Measurements from ENCODE around the gene TXLNA.
A peak's percentile ranks its signal among the peaks of the same experiment; 100 is the strongest.
"Not testable (repeated sequence)": the region's sequence is repeated elsewhere in the genome, so short reads cannot be mapped to it uniquely, and the experiment has no call there.

The TXLNA gene

DNA sequence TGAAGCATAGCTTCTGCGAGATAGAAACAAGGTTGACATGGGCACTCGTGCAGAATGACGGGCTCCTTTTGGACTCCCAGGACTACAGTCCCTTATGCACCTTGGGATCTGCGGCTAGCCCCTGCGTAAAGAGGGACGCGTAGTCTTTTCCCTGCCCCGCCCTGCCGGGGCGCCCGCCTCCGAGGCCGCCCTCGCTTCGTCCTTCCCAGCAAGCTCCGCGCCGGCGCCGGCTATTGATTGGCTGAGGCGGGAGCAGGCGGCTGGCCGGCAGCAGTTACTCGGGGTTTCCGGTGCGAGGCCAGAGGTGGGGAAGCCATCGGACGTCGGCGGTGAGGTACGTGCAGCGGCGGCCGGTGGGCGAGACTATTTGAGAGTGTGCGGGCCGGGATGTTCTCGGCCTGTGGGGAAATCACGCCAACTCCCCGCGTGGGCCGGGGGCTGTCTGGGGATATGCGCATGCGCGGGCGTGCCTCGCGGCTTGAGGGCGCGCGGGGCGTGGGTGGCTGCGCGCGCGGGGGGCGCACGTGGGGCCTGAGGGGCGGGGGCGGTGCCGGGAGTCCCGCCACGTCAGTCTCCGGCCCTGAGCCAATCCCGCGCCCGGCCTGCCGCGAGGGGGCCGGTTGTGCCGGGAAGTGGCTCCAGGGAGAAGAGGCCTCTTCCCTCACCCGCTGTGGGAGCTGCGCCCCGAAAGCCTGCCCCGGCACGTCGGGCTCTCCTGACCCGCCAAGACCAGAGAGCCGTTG is at the start of gene TXLNA:
Gene TXLNA (plus strand): TSS at position 233 of the 743 bp plus-strand sequence. CDS start 671 bp downstream, outside the sequence.
- peak; percentile 82 to 87 (median 84) for DNase-seq (ENCODE audit: low read depth in 3 of 3)

DNA sequence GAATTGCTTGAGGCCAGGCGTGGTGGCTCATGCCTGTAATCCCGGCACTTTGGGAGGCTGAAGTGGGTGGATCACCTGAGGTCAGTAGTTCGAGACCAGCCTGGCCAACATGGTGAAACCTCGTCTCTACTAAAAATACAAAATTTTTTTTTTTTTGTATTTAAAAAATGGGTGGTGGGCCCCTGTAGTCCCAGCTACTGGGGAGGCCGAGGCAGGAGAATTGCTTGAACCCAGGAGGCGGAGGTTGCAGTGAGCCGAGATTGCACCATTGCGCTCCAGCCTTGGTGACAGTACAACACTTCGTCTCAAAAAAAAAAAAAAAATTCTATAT is 45.6 kb upstream of the TXLNA start:
- DNase-seq (ENCODE audit: low read depth in 3 of 3) = not testable (repeated sequence)

DNA sequence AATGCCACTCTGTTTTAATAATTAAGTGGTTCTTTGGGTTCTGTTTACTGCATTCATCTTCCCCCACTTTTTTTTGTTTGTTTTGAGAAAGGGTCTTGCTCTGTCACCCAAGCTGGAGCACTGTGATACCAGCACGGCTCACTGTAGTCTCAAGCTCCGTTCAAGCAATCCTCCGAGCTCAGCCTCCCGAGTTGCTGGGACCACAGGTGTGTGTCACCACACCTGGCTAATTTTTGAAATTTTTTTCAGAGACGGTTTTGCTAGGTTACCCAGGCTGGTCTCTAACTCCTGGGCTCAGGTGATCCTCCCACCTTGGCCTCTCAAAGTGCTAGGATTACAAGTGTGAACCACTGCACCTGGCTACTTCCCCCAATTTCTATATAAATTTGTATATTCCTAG is 42.4 kb upstream of the TXLNA start:
- DNase-seq (ENCODE audit: low read depth in 3 of 3) = no peak

DNA sequence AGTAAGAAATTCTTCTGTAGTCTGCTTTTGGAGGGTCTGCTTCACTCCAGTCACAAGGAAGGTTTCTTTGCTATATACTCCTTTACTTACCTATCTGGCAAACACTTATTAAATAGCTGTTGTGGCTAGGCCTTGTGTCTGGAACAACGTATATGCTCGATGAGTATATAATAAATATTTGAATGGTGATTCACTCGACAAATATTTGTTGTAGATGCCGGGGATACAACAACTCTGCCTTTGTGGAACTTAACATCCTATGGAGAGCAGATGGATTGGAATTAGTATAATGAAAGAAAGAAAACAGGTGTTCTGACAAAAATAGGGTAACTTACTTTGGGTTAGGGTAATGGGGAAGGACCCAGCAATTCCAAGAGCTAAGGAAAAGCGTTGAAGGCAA is 40.5 kb upstream of the TXLNA start:
- DNase-seq (ENCODE audit: low read depth in 3 of 3) = no peak

DNA sequence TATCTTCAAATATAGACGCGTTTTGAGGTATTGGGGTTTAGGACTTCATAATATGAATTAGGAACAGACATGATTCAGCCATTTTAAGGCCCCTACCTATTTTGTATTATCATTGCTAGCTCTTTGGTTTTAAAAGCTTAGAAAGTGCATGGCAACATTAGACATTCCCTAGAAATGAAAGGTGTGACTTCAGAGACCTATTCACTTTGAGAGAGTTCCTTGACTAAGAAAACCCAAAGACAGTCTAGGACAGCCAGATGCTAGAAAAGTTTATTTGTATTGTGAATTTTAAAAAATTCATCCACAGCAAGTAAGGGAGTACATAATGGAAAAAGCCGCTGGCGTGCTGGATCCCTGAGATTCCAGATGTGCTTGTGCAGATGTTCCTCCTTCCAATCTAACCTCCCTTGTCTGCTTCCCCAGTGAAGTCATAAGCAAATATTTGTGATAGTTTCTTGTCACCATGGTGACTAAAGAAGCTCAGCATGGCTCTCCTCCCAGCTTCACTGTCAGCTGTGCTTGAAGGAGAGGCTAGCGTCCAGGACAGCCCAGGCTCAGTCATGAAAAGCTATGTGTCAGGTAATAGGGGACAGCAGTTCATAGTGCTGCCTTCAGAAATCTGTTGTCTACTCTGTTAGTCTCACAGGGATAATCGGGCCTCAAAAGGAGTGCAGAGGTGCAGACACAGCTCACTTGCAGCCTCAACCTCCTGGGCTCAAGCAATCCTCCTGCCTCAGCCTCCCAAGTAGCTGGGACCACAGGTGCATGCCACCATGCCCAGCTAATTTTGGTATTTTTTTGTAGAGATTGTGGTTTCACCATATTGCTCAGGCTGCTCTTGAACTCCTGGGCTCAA is 36.8 kb upstream of the TXLNA start:
- DNase-seq (ENCODE audit: low read depth in 3 of 3) = no peak

DNA sequence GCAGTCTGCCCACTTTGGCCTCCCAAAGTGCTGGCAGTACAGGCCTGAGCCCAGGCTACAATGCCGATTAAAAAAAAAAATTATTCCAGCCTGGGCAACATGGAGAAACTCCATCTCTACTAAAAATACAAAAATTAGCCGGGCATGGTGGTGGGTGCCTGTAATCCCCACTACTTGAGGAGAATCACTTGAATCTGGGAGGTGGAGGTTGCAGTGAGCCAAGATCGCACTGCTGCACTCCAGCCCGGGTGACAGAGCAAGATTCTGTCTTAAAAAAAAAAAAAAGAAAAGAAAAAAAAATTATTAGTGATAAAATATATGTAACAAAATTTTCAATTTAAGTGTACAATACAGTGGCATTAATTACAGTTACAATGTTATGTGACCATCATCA is 36.2 kb upstream of the TXLNA start:
- not testable (repeated sequence) for DNase-seq (ENCODE audit: low read depth in 3 of 3)

DNA sequence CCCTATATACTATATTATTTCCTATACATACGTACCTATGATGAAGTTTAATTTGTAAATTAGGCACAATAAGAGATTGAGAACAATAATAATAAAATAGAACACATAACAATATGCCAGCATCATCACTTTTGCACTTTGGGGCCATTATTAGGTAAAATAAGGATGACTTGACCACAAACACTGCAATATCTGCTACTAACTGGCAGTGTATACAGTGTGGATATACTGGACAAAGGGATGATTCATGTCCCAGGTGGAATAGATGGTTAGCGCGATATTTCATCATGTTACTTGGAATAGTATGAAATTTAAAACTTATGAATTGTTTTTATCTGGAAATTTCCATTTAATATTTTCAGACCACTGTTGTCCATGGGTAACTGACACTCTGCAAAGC is 35.4 kb upstream of the TXLNA start:
- DNase-seq (ENCODE audit: low read depth in 3 of 3) = no peak

DNA sequence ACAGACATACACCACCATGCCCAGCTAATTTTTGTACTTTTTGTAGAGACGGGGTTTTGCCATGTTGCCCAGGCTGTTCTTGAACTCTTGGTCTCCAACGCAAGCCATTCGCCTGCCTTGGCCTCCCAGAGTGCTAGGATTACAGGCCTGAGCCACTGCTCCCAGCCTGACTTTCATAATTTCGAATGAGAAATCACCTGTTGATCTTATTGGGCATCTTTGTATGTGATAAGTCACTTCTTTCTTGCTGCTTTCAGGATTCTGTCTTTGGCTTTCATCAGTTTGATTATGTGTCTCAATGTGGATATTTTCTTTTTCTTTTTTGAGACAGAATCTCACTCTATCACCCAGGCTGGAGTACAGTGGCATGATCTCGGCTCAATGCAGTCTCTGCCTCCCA is 31.7 kb upstream of the TXLNA start:
- DNase-seq (ENCODE audit: low read depth in 3 of 3) = not testable (repeated sequence)

DNA sequence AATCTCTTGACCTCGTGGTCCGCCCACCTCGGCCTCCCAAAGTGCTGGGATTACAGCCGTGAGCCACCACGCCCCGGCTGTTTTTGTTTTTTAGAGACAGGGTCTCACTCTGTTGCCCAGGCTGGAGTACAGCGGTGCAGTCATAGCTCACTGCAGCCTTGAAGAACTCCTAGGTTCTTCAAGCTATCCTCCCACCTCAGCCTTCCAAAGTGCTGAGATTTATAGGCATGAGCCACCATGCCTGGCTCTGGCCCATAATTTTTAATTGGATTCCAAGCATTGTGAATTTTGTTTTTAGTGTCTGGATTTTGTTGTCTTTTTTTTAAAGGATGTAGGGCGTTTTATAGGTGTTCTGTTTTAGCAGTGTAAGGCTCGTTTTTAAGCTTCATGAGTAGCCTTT is 28.6 kb upstream of the TXLNA start:
- no peak for DNase-seq (ENCODE audit: low read depth in 3 of 3)

DNA sequence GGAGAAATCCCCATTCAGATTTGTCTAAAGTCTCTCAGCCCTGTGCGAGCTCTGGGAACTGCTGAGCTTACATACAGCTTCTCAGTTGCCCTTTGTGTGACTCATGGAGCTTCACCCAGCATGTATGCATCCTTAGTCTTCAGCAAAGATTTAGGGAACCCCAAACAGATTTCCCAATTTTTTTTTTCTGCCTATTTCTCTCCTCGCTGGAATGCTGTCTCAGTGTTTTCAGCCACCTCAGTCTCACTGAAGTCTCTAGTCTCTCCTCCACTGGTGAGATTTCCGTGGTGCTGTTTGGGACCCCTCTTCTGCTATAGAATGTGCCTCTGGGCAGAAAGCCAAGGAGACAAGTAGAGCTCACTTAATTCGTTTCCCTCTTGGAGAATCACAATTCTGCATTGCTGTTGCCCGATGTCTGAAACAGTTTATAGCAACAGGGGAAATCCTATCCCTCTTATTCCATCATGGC is 28.1 kb upstream of the TXLNA start:
- DNase-seq (ENCODE audit: low read depth in 3 of 3) = no peak

DNA sequence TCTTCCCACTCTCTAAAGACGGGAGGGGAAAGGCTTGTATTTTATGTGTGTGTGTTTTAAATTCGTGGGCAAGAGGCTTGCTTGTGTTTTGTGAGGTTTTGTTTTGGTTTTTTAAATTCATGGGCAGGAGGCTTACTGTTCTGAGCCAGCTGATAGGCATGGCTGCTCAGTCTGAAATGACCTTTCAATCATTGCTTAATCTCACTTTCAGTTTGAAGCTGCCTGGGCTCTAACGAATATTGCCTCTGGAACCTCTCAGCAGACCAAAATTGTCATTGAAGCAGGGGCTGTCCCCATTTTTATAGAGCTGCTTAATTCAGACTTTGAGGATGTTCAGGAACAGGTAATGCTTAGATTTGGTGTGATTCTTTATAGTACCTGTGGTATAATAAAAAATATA is 20.3 kb upstream of the TXLNA start:
- no peak for DNase-seq (ENCODE audit: low read depth in 3 of 3)

DNA sequence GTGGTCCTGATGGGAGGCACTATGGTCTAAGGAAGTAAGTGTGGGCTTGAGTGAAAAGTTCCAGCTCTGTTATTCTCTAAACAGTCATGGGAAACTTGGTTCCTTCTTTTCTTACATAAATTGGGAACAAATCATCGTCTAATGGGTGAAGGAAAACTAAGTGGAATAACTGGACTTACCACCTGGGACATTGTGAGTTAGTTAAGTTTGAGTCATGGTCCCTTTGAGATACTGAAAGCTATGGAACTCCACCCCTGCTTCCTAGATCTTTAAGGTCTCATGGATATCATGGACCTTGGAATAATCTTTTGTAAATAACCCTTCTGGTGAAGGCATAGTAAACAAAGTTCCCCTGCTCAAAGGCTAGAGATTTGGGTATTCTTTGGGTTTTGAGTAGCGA is 16.1 kb upstream of the TXLNA start:
- DNase-seq (ENCODE audit: low read depth in 3 of 3) = no peak

DNA sequence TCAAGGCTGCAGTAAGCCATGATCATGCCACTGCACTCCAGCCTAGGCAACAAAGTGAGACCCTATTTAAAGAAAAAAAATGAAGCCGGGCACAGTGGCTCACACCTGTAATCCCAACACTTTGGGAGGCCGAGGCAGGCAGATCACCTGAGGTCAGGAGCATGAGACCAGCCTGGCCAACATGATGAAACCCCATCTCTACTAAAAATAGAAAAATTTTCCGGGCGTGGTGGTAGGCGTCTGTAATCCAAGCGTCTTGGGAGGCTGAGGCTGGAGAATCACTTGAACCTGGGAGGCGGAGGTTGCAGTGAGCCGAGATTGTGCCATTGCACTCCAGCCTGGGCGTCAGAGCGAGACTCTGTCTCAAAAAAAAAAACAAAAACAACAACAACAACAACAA is 13.8 kb upstream of the TXLNA start:
- not testable (repeated sequence) for DNase-seq (ENCODE audit: low read depth in 3 of 3)

DNA sequence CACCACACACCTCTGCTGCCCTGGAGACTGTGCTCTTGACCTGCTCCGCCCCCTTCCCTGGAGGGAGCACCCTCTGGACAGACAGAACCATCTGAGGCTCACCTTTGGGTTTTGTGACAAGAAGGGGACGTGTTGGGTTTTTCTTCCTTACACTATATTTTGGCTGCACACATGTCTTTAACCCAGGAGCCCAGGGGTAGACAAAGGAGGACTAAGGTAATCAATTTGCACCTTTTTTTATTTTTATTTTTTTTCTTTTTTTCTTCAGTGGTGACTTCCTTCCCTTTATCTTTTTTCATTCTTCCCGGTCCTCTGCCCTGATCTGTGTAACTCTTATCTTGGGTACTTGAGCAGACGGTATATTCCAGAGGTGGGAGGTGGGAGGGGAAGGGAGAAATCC is 8.5 kb upstream of the TXLNA start:
- DNase-seq (ENCODE audit: low read depth in 3 of 3) = no peak

DNA sequence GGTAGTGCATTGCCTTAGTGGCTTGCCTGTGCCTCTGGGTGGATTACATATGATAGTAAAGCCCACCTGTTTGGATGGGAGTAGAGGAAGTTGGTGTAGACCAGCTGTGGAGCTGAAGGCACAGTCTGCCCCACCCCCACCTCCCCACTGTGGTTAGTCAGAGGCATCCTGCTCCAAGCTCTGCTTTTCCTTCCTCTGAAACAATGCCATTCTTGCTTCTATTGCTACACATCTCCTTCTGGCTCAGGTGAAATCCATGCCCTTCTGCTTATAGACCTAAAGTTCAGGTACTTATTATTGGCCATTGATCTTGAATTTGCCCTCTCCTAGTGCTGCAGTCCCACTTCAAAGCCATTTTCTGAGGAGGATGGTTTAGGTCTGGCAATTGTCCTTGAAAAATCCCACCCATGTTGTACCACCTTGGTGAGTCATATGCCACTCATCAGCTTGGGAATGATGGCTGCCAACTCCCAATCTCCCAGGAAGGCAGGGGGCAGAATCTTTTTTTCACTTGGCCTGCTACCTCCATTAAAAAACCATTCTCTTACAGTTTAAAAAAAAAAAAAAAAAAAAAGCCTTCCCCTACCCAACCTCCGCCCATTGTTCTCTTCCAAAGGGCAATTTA is 6.7 kb upstream of the TXLNA start:
- DNase-seq (ENCODE audit: low read depth in 3 of 3) = no peak

DNA sequence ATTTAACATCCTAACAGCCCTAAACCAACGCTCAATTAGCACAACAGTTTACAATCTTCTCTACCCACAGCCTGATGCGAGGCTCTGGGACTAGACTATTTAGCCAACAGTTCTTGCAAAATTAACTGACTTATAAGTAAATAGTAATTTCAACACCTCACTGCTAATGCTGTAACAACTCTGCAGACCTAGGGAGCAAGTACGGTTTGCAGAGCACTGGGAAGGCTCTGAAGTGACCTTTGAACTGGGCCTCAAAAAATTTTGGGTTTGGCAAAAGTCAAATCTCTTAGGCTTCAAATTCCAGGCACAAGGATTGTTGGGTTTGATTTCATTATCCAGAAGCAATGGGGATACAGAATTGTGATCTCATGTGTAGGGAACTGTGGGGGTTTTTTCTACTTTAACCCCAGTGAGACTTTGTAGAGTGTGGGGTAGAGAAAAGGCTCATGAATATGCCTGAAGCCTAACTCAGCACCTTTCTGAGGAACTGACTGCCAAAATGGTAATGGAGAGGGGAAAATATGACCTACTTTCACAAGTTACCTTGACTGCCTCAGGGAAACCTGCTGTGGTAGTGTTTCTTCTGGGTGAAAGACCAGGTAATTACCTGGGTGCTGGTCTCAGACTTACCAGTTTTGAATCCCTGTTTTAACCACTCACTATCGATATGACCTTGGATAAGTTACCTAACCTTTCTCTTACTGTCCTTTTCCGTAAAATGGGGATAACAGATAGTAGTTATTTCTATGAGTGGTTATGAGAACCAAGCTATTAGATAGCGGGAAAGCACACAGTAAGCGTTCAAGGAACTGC is 889 bp upstream of the TXLNA start:
- DNase-seq (ENCODE audit: low read depth in 3 of 3) = no peak

DNA sequence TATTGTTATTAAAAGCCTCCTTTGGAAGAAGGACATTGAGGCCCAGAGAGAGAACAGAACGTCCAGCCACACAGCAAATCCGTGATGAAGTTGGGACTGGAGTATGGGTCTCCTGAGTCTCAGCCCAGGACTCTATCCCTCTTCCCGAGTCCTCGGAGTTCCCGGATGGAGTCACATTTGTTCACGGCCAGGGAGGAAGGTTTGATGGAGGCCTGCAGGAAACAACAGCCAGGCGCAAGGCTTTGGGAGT is 357 bp upstream of the TXLNA start:
- no peak for DNase-seq (ENCODE audit: low read depth in 3 of 3)

DNA sequence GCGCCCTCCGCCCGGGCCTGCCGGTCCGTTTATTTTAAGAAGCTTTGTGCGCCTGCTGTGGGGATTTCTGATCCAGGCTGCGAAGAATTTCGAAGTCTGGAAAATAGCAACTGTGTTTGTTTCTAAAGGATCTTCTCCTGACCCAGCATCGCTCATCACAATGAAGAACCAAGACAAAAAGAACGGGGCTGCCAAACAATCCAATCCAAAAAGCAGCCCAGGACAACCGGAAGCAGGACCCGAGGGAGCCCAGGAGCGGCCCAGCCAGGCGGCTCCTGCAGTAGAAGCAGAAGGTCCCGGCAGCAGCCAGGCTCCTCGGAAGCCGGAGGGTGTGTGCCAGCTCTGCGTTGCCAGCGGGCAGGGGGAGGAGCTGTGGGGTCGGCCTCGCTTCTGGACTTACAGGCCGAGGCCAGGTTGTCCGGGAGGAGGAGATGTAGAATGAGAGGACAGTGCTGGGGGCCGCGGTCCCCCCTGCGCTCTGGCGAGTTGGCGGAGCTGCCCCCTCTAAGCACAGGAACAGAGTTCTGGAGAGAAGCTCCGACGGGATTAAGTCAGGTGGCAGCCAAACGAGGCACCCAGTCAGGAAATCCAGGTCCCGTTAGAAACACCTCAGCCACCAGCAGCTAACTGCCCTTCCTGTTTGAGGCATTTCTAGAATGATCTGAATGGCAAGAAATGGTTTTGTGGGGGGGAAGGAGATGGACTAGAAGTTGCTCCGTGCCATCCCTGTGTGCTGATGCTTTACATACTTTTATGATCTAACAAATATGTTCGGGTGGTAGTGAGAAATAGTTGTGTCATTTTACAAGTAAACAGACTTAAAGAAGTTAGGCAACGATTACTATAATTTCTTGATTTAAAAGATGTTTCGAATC is 948 bp downstream of the TXLNA start:
- no peak for DNase-seq (ENCODE audit: low read depth in 3 of 3)

DNA sequence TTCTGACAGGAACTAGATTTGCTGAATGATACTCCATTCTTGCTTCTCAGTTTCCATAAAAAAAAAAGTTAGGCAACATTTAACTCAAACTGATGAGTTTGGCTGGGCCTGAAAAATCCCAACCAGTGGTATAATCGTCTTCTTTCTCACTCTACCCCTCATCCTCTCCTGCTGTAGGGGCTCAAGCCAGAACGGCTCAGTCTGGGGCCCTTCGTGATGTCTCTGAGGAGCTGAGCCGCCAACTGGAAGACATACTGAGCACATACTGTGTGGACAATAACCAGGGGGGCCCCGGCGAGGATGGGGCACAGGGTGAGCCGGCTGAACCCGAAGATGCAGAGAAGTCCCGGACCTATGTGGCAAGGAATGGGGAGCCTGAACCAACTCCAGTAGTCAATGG is 1.6 kb downstream of the TXLNA start:
- DNase-seq (ENCODE audit: low read depth in 3 of 3) = no peak

DNA sequence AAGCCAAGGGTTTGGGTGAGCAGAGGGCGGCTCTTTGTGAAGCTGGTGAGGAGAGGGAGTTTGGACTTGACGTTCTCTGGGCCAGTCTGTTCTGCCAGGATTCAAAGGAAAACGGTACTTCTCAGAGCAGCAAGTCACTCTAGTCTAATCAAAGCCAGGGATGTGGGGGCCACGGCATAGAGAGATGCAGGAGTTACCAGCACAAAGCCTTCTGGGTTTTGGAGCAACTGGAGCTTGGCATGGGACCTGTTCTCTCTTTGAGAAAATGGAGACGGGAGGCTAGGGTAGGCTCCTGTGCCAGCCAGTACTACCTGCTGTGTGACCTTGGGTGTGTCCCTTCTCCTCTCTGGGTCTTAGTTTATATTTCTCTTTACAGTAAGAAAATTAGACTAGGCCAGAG is 2.1 kb downstream of the TXLNA start:
- no peak for DNase-seq (ENCODE audit: low read depth in 3 of 3)

DNA sequence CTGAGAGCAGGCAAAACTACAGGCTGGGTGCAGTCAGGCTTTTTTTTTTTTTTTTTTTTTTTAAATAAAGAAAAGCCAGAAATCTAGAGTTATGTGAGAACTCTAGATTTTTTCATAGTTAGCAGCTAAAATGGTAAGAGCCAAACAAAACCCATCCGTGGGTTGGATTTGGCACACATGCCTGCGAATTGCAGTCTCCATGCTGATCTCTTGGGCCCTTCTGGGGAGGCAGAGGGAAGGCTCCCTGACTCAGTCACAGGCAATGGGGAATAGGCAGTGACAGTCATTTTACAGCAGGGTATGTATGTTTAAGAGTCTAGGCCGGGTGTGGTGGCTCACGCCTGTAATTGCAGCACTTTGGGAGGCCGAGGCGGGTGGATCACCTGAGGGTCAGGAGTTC is 2.6 kb downstream of the TXLNA start:
- no peak for DNase-seq (ENCODE audit: low read depth in 3 of 3)
